GM10266 (cell line): ENCODE results near the gene CYP2F1.
"Not testable (repeated sequence)": the region's sequence is repeated elsewhere in the genome, so short reads cannot be mapped to it uniquely, and the experiment has no call there.

ENCODE experiments used
- DNase-seq: peaks from one replicate; pipeline ENCODE4 v3.0.0; 2012; ENCODE audit errors: extremely low spot score
- TF ChIP-seq, protein P1 (sequence below): IDR thresholded peaks from 2 replicates; pipeline ENCODE4 v1.5.1; 2012; ENCODE audit warnings: mild to moderate bottlenecking, low read depth; ENCODE audit not compliant: control insufficient read depth, insufficient read depth; ENCODE audit errors: missing control alignments

The CYP2F1 gene

DNA sequence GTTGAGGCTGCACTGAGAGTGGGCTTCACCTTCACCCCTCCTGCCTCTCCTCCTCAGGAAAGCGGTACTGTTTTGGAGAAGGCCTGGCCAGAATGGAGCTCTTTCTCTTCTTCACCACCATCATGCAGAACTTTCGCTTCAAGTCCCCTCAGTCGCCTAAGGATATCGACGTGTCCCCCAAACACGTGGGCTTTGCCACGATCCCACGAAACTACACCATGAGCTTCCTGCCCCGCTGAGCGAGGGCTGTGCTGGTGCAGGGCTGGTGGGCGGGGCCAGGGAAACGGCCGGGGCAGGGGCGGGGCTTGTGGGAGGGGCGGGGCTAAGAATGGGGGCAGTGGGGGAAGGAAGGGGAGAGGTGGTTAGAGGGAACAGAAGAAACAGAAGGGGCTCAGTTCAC, 18.5 kb upstream of the CYP2F1 start:
- DNase-seq = no peak
- TF ChIP-seq, protein P1, sequence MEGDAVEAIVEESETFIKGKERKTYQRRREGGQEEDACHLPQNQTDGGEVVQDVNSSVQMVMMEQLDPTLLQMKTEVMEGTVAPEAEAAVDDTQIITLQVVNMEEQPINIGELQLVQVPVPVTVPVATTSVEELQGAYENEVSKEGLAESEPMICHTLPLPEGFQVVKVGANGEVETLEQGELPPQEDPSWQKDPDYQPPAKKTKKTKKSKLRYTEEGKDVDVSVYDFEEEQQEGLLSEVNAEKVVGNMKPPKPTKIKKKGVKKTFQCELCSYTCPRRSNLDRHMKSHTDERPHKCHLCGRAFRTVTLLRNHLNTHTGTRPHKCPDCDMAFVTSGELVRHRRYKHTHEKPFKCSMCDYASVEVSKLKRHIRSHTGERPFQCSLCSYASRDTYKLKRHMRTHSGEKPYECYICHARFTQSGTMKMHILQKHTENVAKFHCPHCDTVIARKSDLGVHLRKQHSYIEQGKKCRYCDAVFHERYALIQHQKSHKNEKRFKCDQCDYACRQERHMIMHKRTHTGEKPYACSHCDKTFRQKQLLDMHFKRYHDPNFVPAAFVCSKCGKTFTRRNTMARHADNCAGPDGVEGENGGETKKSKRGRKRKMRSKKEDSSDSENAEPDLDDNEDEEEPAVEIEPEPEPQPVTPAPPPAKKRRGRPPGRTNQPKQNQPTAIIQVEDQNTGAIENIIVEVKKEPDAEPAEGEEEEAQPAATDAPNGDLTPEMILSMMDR = no peak

DNA sequence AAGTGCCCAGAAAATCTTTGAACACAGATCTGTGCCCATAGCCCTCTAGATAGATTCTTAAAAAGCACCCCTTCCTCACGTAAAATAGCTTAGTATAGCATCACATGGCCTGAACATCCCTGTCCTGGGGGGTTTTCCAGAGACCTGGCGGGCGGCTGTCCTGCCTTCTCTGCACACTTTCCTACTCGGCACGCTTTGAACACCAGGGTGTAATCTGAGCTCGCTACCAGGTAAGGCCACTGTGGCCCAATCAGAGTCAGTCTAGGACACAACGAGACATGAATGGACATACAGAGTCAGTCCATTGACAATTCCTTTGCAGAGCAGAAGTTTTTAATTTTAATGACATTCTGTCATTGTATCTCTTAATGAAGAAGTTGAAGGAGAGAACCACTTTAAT, 17.9 kb upstream of the CYP2F1 start:
- no peak for DNase-seq

DNA sequence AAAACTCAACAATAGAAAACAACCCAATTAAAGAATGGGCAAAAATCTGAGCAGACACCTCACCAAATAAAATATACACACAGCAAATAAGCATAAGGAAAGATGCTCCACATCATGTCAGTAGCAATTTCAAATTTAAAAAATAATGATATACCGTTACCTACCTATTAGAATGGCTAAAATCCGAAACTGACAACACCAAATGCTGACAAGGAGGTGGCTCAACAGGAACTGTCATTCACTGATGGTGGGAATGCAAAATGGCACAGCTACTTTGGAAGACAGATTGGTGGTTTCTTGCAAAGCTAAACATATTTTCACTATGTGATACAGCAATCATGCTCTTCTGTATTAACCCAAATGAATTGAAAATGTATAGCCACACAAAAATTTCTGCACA, 16.9 kb upstream of the CYP2F1 start:
- no peak for DNase-seq
- TF ChIP-seq, protein P1 = no peak

More for the DNA sequence above, 17.9 kb upstream of the CYP2F1 start:
- TF ChIP-seq, protein P1 = no peak

DNA sequence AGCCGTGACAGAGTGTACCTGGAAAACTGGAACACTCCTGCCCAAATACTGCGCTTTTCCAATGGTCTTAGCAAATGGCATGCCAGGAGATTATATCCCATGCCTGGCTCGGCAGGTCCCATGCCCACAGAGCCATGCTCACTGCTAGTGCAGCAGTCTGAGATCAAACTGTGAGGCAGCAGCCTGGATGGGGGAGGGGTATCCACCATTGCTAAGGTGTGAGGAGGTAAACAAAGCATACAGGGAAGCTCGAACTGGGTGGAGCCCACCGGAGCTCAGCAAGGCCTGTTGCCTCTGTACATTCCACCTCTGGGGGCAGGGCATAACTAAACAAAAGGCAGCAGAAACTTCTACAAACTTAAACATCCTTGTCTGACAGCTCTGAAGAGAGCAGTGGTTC, 15.5 kb upstream of the CYP2F1 start:
- DNase-seq = no peak
- TF ChIP-seq, protein P1 = no peak

DNA sequence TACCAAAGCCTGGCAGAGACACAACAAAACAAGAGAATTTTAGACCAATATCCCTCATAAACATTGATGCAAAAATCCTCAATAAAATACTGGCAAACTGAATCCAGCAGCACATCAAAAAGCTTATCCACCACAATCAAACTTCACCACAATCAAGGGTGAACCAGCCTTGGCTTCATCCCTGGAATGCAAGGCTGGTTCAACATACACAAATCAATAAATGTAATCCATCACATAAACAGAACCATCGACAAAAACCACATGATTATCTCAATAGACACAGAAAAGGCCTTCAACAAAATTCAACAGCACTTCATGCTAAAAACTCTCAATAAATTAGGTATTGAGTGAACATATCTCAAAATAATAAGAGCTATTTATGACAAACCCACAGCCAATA, 12.0 kb upstream of the CYP2F1 start:
- not testable (repeated sequence) for DNase-seq

DNA sequence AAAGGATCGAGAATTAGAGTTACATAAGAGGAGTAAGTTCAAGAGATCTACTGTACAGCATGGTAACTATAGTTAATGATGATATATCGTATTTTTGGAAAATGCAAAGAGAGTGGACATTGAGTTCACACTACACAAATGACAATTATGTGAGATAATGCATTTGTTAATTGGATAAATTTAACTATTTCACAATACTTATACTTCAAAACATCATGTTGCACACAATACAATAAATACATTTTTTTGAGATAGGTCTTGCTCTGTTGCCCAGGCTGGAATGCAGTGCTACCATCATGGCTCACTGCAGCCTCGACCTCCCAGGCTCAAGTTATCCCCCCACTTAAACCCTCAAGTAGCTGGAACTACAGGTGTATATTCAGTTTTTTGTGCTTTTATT, 8.1 kb upstream of the CYP2F1 start:
- TF ChIP-seq, protein P1 = no peak
- no peak for DNase-seq

DNA sequence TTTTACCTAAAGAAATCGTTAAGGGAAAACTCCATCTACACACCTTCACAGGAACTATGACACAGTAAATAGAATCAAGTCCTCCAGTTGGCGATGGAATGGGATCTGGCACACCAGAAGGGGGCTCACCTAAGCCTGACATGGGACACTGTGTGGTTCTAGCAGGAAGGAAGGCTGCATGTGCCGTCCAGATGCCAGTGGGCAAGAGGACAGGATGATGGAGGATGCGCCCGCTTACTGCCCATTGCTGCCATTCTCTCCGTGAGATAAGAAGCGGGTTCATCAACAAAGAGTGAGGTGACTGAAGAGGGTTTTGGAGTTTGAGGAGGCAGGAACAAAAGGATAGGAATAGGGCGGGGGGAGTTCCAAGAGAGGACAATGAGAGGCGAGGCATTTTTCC, 2.9 kb upstream of the CYP2F1 start:
- TF ChIP-seq, protein P1 = no peak
- DNase-seq = no peak

DNA sequence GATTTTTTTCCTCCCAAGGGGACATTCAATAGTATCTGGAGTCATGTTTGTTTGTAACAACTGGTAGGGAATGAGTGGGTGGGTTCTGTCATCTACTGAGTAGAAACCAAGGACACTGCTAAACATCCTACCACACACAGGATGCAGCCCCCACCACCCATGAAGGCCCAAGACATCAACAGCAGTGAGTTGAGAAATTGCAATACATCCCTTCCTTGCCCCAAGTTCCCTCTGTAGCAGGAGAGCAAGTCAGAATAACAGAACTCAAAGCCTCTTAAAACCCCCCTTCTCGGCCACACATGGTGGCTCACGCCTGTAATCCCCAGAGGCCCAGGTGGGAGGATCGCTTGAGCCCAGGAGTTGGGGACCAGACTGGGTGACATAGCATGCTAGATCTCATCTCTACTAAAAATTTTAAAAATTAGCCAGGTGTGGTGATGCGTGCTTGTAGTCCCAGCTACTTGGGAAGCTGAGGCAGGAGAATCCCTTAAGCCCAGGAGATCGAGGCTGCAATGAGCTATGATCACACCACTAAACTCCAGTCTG, 2.4 kb upstream of the CYP2F1 start:
- TF ChIP-seq, protein P1 = no peak
- DNase-seq = no peak
